ENCODE data around the gene TBC1D5. TPM values are rescaled to one million over a fixed set of nuclear protein-coding genes. Genes with fewer than 3 reads are reported as not detected.

The TBC1D5 gene
- total and polyA plus RNA-seq, 2 donors (not counting 1 experiment from before 2014, with no cell fraction given) = 22.6 to 111 TPM

GRCh38 chr3:17585394-17586325 is 156.8 kb downstream of the TBC1D5 start:
- WGBS (ENCODE audit: insufficient coverage) = no CpG with 5 or more reads among the region's 2 CpGs
- Histone ChIP-seq H3K27me3 (replicated peaks in 1 of 4; ENCODE audit: control extremely low read depth in 1 of 4, control insufficient read depth in 3 of 4, insufficient read depth in 4 of 4, low read length in 3 of 4) (no peaks in the 10 kb centered on the region), H3K36me3 (replicated peaks in 1 of 2; ENCODE audit: control extremely low read depth in 1 of 2, control insufficient read depth in 1 of 2, extremely low read depth in 1 of 2, insufficient read depth in 2 of 2, low read length in 1 of 2) (peaks cover 0 to 6% of the 10 kb centered on the region in 2 experiments), H3K27ac (ENCODE audit: low read length in 2 of 2) (no peak overlapping the region), H4K20me1 (ENCODE audit: control insufficient read depth, insufficient read depth, low read length, poor library complexity, severe bottlenecking) (peaks cover 12% of the 10 kb centered on the region), H3K4me2 (replicated peaks; ENCODE audit: low read depth, low read length, poor library complexity, severe bottlenecking) (no peak overlapping the region), H2AFZ (ENCODE audit: insufficient read depth, low read depth, low read length, poor library complexity, severe bottlenecking) (no peak overlapping the region), H3K4me3 (ENCODE audit: control extremely low read depth in 1 of 5, extremely low read depth in 1 of 5, insufficient read depth in 1 of 5, low read depth in 2 of 5, low read length in 4 of 5) (no peak overlapping the region), H3K9me3 (ENCODE audit: control extremely low read depth in 1 of 3, control insufficient read depth in 2 of 3, insufficient read depth in 1 of 3, low read length in 2 of 3) (peaks cover 2 to 10% (median 9%) of the 10 kb centered on the region in 3 donors), H3K9ac (ENCODE audit: low read length) (no peak overlapping the region), H3K79me2 (ENCODE audit: control insufficient read depth, insufficient read depth, low read length) (peaks cover 29% of the 10 kb centered on the region), H3K4me1 (ENCODE audit: control insufficient read depth in 2 of 2, insufficient read depth in 2 of 2, low read length in 2 of 2) (peaks cover 3% of the 10 kb centered on the region in 2 donors)
- intact Hi-C loops (cut with micrococcal nuclease) = no loop called here
- H3K9me3 Mint-ChIP-seq (ENCODE audit: insufficient read depth) = peaks cover 8% of the 10 kb centered on the region
- no peak overlapping the region for H3K4me3 Mint-ChIP-seq
- H3K27me3 Mint-ChIP-seq = no peaks in the 10 kb centered on the region
- ChIA-PET POLR2A (no interaction called here), CTCF (interaction anchor here (1.0 kb wide), 1 partner anchor 59 kb away, joined by 3 read pairs; no protein-coding TSS in a partner anchor)
- TF ChIP-seq EZH2 (IDR thresholded peaks at IDR 0.05; ENCODE audit: borderline replicate concordance, insufficient read depth, low read depth, low read length, poor library complexity, severe bottlenecking) = no peak
- TF ChIP-seq CTCF (IDR thresholded peaks at IDR 0.05) = no peak
- no peak overlapping the region for H3K27ac Mint-ChIP-seq
- DNase-seq = no peak
- peaks cover 27% of the 10 kb centered on the region for H3K4me1 Mint-ChIP-seq
- no peak for ATAC-seq (ENCODE audit: low read depth)

- peaks cover 25% of the 10 kb centered on the region for H3K79me2 ChIP-seq (ENCODE audit: control insufficient read depth, insufficient read depth, low read length)
- no peak overlapping the region for H3K4me3 ChIP-seq (ENCODE audit: control extremely low read depth in 1 of 5, extremely low read depth in 1 of 5, insufficient read depth in 1 of 5, low read depth in 2 of 5, low read length in 4 of 5)
- TF ChIP-seq EZH2 (IDR thresholded peaks at IDR 0.05; ENCODE audit: borderline replicate concordance, insufficient read depth, low read depth, low read length, poor library complexity, severe bottlenecking) (no peak), CTCF (IDR thresholded peaks at IDR 0.05) (no peak)
- H3K4me3 Mint-ChIP-seq = no peak overlapping the region
- no peaks in the 10 kb centered on the region for H4K20me1 ChIP-seq (ENCODE audit: control insufficient read depth, insufficient read depth, low read length, poor library complexity, severe bottlenecking)
- POLR2A ChIA-PET = no interaction called here
- H3K27me3 Mint-ChIP-seq = no peaks in the 10 kb centered on the region
- no peak overlapping the region for H3K27ac ChIP-seq (ENCODE audit: low read length in 2 of 2)
- H3K9me3 ChIP-seq (ENCODE audit: control extremely low read depth in 1 of 3, control insufficient read depth in 2 of 3, insufficient read depth in 1 of 3, low read length in 2 of 3) = no peaks in the 10 kb centered on the region
- peaks cover 20% of the 10 kb centered on the region for H3K4me1 Mint-ChIP-seq
- intact Hi-C loops (cut with micrococcal nuclease) = no loop called here
- H3K4me1 ChIP-seq (ENCODE audit: control insufficient read depth in 2 of 2, insufficient read depth in 2 of 2, low read length in 2 of 2) = peaks cover 18 to 19% of the 10 kb centered on the region in 2 donors
- H2AFZ ChIP-seq (ENCODE audit: insufficient read depth, low read depth, low read length, poor library complexity, severe bottlenecking) = no peak overlapping the region
- no peaks in the 10 kb centered on the region for H3K27me3 ChIP-seq (replicated peaks in 1 of 4; ENCODE audit: control extremely low read depth in 1 of 4, control insufficient read depth in 3 of 4, insufficient read depth in 4 of 4, low read length in 3 of 4)
- H3K9me3 Mint-ChIP-seq (ENCODE audit: insufficient read depth) = no peaks in the 10 kb centered on the region
- CTCF ChIA-PET = no interaction called here
- DNase-seq (no peak), ATAC-seq (ENCODE audit: low read depth) (no peak)
- no peaks in the 10 kb centered on the region for H3K36me3 ChIP-seq (replicated peaks in 1 of 2; ENCODE audit: control extremely low read depth in 1 of 2, control insufficient read depth in 1 of 2, extremely low read depth in 1 of 2, insufficient read depth in 2 of 2, low read length in 1 of 2)
- H3K27ac Mint-ChIP-seq = no peak overlapping the region
- H3K9ac ChIP-seq (ENCODE audit: low read length) = no peak overlapping the region
- no peak overlapping the region for H3K4me2 ChIP-seq (replicated peaks; ENCODE audit: low read depth, low read length, poor library complexity, severe bottlenecking)
- no CpG with 5 or more reads among the region's 8 CpGs for WGBS (ENCODE audit: insufficient coverage)
These were observed 158.4 kb downstream of the TBC1D5 start for GRCh38 chr3:17584066-17584465.

Data from B cell (primary cell).